C4-2B (cell line): ENCODE data around the gene HOXA6.

Experiments used
- H3K27ac ChIP-seq: fragments of 450-650 bp; 2 replicates; pipeline ENCODE4 v1.5.1; 2017
- CTCF ChIP-seq: fragments of 450-650 bp; conservative IDR thresholded peaks from 2 replicates; pipeline ENCODE4 v1.5.1; 2017; ENCODE audit warnings: mild to moderate bottlenecking
- ZFX ChIP-seq: fragments of 450-650 bp; IDR thresholded peaks from 2 replicates; pipeline ENCODE4 v1.6.1; 2017

Gene HOXA6

GRCh38 chr7:27178366-27178765, 30.8 kb upstream of the HOXA6 start:
- H3K27ac ChIP-seq, result no peak overlapping the region
- TF ChIP-seq ZFX, result no peak

- H3K27ac ChIP-seq, result no peak overlapping the region
- TF ChIP-seq CTCF, result no peak
- no peak for TF ChIP-seq ZFX
These were observed 30.3 kb upstream of the HOXA6 start for GRCh38 chr7:27177795-27178320.

GRCh38 chr7:27176962-27177794, 29.6 kb upstream of the HOXA6 start:
- no peak overlapping the region for H3K27ac ChIP-seq
- TF ChIP-seq ZFX (no peak), CTCF (no peak)

GRCh38 chr7:27176524-27176845, 28.9 kb upstream of the HOXA6 start:
- H3K27ac ChIP-seq, result peak overlapping the region; percentile 98; the same call in 1 of the 2 replicates
- TF ChIP-seq CTCF (no peak), ZFX (no peak)

GRCh38 chr7:27175626-27176523, 28.3 kb upstream of the HOXA6 start:
- peak overlapping the region; percentile 98 for H3K27ac ChIP-seq
- TF ChIP-seq CTCF (no peak), ZFX (no peak)

- peak overlapping the region; percentile 98 for H3K27ac ChIP-seq
- TF ChIP-seq CTCF (no peak), ZFX (no peak)
These were observed 27.5 kb upstream of the HOXA6 start for GRCh38 chr7:27174874-27175625.

- no peak for TF ChIP-seq CTCF
- H3K27ac ChIP-seq, result peak within 1 kb of the TSS; percentile 98
These were observed 26.6 kb upstream of the HOXA6 start, which contains the start of gene HOXA10 for GRCh38 chr7:27173956-27174873. Gene HOXA10 (minus strand): TSS chr7:27174320. CDS start chr7:27174306, 14 bp downstream.
